NCI-H524 (cell line): Measurements from ENCODE around the gene RUNX1.
A peak's percentile ranks its signal among the peaks of the same experiment; 100 is the strongest.

Experiments used
- DNase-seq, 2 experiments: peaks; one replicate each; lab custom pipeline; 2025; lab: John Stamatoyannopoulos, UW

Gene RUNX1

DNA sequence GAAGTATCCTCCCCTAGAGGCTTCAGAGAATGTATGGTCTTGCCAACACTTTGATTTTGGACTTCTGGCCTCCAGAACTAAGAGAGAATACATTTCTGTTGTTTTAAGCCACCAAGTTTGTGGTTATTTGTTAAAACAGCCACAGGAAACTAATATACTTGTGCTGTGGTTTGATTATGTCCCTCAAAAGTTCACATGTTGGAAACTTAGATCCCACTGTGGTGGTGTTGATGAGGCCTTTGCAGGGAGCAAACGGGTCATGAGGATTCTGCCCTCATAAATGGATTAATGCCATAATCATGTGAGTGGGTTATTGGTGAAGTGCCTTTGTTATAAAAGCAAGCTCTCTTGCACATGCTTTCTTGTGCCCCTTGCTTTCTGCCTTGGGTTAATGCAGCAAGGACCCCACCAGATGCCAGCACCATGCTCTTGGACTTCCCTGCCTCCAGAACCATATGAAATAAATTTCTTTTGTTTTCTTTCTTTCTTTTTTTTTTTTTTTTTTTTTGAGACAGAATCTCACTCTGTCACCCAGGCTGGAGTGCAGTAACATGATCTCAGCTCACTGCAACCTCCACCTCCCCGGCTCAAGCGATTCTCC lies 223.1 kb downstream of the RUNX1 start:
- no peak for DNase-seq

DNA sequence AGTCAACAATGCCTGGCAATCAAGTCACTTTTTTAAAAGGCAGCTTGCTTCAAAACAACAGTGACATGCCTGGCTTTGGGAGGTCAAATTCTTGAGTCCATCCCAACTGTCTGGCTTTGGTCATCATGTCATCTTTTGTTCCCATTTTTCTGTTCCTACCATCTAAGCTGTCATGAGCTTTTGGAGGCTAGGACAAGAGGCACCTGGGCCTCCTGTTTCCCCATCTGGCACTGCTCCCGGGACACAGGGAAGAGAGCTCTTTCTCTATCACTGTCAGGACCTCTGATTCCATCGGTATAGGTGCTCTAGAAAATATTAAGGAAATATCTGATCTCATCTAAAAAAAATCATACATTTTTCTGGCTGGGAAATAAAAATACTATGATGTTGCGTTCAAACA lies 224.0 kb downstream of the RUNX1 start:
- DNase-seq = no peak

DNA sequence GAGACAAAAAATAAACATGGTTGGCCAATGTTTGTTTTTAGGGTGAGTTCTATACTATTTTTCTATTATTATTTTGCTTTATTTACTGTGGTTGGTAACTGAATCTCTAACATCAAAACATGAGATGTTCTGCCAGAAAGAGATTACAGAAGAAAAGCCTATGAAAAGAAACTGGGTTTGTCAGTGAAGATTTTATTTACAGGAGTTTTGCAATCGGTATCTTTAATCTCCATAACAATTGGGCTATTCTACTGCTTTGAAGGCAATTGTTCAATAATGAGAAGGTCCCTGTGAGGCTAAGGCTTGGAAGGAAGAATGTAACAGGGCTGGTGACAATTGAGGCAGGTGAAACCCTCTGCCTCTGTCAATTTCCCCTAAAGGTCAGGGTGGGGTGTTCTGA lies 224.8 kb downstream of the RUNX1 start:
- no peak for DNase-seq

DNA sequence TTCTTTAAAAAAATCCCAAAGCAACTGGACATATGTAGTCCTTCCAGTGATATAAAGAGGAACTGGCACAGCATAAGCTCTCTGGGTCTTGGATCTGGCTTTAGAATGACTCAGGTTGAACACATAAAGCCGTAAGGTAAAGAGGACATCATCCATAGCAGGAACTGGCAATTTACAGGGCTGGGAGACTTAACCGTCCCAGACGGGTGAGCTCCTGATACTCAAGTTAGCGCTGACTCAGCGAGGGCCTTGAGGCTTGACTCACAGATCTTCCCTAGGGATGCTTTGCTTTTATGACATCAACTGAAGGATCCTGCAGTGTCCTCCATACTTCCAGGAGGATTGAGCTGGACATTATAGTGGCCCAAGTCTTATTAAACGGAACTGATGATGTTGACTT lies 226.2 kb downstream of the RUNX1 start:
- DNase-seq = no peak

- no peak for DNase-seq
Observed at GRCh38 chr21:34822168-34822567, 226.9 kb downstream of the RUNX1 start.

GRCh38 chr21:34821717-34822116 lies 227.4 kb downstream of the RUNX1 start:
- DNase-seq = no peak

GRCh38 chr21:34820051-34820450 lies 229.1 kb downstream of the RUNX1 start:
- DNase-seq = no peak

DNA sequence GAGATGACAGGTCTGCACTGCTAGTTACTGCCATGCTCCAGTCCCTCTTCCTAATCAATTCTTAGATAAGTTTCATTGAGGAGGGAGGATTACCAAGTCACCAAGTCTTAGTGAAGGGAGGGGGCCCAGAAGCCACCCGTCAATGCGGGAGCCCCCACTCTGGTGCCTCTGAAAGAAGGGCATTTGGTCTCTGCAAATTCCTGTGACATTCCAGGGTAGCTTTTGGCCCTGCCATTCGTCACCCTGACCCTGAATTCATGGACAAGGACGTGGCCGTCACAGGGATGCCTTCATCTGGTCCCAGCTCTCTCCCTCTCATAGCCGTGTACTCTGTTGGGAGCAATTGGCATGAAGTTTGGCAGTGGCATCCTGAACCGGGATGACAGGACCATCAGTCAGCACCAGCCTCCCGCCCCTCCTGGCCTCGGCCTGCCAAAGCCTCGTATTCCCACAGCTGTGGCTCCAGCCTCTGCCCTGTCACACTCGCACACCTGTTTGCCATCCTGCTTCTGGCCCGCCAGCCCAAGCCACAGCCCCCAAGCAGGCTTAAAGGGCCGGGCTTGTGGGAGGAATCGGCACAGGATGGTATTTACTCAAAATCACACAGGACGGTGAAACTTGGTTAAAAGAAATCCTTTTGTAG lies 229.6 kb downstream of the RUNX1 start:
- no peak for DNase-seq

DNA sequence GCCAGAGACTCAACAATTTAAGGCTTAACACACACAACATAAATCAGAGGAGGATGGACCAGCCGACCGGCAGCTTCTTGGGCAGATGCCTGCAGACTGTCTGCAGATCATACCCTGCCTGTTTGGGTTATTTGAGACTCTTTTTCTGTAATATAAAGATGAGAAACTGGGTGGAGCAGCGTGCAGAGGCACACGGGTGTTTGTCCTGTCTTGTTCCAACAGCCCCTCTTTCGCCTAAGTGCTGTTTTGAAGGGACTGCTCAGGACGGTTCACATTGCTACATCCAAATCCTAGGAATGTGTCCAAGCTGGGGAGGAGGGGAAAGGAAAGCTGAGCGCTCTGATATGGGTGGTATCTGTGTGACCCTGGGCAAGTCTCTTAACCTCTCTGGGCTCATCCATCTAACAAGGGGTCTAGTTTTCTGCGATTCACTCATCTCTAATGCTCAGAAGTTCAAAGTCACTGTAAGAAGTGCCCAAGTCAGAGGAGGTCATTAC lies 230.4 kb downstream of the RUNX1 start:
- DNase-seq = no peak

DNA sequence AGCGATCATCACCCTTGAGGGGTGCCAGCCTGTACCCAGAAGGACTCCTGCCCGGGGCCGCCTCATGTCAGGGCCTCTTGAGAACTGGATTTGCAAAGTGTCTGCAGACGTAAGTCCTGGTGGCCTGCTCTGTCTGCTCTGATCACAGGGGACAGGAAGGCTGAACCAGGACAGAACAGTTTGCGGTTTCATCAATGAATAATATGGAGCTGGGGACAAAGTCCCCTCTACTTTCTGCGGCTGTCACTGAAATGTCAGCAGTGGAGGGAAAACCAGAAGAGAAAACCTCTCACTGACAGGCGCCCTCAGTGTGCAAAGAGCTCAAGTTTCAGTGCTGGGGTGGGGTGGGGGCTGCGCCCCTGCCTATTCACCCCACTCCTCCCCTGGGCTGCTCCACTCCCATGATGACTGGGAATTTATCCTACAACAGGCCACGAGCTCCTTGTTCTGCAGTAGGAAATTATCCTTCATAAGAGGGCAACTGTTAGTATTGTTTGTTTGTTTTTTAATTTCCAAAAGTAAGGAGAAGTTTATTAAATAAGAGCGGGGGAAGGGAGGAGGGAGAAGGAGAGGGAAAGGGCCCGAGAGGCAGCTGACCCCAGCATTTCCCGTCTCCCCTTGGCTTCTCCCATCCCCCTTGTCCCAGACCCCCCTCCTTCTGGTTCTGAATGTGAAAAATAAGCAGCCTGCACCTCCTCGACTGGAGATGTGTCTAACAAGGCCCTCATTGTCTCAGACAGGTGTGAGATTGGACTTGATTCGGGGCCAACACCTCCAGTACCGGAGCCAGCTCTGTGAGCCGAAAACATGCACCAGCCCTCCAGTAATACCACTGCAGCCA lies 231.1 kb downstream of the RUNX1 start:
- DNase-seq = no peak

- DNase-seq = no peak
Observed at GRCh38 chr21:34815831-34816705, 233.0 kb downstream of the RUNX1 start.

DNA sequence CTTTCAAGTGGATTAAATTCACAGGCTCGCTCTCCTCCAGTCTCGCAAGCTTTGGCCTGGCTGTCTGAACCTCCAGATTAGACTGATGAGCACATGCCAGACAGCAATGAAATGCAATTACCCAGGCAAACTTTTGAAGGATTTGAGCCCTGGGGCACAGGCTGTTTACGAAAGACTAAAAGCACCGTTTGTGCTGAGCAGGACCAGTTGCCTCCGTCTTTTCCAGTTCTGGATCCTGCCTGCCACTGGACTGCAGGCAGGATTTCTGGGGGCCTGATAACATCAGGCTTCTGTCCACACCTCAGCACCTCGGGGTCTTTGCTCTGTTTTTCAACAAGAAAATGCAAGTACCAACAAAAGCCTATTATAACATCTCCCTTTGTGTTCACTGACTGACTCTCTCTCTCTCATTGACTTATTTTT lies 234.6 kb downstream of the RUNX1 start:
- peak in 1 of 2 experiments; percentile 14 for DNase-seq

- DNase-seq = no peak
Observed at GRCh38 chr21:34813266-34813894, 235.7 kb downstream of the RUNX1 start.

- no peak for DNase-seq
Observed at GRCh38 chr21:34812504-34813265, 236.4 kb downstream of the RUNX1 start.

DNA sequence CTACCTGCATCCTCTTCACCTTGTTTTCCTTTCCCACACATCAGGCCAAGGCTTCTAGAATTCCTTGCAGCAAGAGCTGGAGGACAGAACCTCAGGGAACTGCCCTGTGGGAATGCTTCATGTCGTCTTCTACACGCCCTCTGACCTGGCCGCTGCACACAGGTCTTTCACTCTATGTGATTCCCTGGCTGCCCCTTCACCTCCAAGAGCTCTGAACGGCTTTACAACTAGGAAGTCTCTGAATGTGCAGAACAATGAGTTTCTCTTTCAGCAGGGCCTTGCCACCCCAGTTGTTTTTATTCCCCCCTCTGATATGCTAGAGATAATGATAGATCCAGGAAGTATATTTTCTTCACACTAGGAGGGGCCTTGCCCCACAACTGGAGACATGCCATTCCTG lies 237.7 kb downstream of the RUNX1 start:
- no peak for DNase-seq

DNA sequence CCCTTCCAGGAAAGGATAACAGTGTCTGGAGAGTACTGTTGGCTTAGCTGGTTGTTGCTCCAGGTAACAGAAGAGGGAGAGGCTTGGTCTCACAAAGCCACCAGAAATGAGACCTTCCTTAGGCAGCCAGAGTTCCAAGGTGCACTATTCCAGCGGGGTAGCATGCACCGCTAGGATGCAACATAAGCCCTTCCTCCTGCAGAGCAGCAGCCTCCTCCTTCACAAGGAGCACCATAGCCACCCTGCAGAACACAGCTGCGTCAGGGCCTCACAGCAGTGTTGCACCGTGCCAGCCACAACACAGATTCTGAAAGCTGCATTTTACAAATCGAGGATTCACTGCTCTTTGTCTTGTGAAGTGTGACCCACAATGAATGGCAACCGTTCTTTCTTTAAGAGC lies 238.3 kb downstream of the RUNX1 start:
- no peak for DNase-seq

GRCh38 chr21:34809822-34810221 lies 239.3 kb downstream of the RUNX1 start:
- DNase-seq = no peak

GRCh38 chr21:34808569-34809204 lies 240.4 kb downstream of the RUNX1 start:
- DNase-seq = no peak

DNA sequence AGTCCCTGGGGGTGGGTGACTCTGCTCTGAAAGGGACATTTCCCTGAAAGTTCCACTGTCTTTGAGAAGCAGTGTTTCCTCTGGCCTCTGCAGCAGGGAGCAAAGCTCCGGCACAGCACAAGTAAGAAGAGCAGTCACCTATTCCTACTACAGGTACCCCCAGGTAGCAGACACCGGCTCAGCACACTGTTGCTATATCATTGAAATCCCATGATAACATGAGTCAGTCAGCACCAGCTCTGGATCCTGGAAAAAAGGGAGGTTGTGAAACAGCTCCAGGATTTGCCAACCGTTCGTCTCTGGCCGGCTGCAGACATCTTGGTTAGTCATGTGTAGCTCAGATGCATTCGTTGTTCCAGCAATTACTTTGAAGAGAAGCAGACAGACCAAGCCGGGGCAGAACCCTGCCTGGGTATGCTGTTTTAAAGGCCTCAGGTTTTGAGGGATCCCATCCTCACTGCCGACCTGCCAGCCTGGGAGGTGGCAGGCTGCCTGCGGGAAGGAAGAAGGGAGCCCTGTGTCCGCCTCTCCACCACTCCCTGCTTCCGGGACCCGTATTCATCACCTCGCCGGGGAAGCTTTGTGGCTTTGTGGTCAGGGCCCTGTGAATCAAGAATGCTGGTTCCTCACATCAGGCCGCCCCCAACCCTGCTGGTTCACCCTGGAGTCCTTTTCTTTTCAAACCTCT lies 241.1 kb downstream of the RUNX1 start:
- no peak for DNase-seq
